ENCODE measurements around the gene MYZAP. TPM values are rescaled to one million over a fixed set of nuclear protein-coding genes. Genes with fewer than 3 reads are reported as not detected.
A peak's percentile ranks its signal among the peaks of the same experiment; 100 is the strongest.

The MYZAP gene
- polyA plus RNA-seq, 10 donors = 1.9 to 4.7 (median 3.5) TPM

DNA sequence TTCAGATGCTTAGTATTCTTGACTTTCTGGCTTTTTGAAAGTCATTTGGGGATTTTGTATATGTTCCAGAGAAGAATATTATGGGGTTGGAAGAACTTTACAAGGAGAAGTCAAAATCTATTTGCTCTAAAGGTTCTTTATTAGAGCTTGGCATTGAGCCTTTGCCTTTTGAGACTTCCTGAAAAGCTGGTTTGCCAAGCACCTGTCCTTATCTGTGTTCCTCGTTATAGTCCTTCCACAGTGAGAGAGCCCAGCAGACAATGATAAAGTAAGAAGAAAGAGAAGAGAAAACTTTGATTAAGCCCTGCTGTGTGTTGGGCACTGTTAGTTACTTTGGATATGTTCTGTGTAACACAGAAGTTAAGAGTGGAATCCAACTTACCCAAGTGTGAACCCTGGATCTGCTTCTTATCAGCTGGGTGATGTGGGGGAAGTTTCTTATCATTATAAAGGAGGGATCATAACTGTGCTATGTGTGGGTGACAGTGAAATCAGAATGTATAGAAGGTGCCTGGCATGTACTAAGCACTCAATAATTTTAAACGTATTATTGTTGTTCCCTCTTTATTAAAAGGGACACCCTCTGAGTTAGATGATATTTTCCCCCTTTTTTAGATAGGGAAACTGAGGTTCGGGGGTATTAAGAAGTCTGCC lies 70.5 kb downstream of the MYZAP start:
- no peak for DNase-seq

DNA sequence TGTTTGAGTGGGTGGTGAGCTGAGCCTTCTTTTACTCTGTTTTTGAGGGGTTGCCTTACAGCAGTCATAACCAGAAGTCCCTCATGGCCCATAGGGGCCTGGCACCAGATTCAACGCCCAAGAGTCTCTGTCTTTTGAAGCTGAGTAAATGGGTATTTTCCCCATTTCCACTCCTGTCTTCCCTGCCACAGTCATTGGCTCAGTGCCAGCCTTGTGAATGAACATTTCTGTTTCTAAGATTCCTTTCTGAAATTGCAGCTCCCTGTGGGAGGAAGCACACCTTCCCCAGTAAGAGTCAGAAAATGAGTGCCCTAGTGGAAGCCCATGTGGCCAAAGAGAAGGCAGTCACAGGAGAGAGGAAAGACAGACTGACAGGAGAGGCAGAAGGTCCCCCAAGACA lies 71.1 kb downstream of the MYZAP start:
- DNase-seq = no peak

DNA sequence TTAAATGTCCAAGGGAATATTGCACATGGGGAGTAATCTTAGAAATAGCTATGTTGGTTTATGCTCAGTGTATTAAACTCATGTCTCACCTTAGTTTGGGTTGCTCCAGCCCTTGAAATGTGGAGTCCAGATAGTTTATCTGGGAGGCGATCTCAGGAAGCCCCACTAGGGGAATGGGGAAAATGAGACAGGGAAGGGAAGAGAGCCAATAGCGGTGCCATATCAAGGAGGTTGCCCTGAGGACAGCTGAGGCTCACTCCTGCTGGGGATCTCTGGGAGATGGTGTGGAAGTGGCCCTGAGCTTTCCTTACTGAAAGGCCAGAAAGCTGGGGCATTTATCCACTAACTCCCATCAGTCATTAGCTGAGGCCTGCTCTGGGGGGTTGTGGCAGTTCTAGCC lies 71.6 kb downstream of the MYZAP start:
- no peak for DNase-seq

DNA sequence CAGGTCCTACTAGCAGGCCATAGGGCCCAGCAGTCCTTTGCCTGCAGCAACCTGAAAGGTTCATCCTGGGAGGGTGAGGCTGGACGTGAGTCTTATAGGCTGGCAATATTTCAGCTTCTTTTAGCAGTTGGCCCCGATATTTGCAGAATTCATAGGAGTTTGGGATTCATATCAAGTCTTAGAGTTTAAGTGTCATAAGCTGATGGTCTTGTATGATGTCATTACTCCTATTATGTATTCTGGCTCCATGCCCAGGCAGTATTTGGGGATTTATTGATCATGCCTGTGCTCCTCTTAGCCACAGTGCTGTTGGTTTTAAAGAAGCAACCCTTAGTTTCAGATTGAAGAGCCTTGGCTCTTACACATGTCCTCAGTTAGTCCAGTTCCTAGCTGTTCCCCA lies 73.5 kb downstream of the MYZAP start:
- DNase-seq = no peak

DNA sequence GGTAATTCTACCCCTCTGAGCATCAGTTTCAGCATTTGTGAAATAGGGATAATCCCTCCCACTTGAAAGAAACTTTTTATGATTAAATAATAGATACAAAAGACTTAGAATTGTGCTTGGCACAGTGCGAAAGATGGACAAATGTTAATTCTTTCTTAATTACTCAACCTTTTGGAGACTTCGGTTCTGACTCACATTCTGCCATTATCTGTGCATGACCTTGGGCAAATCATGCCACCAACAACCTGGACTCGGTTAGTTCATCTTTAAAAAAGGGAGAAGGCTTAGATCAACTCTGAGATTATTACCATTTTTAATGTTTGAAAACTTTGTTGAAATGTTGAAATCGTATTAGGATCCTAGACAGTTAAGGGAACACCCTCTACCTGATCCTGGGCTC lies 74.2 kb downstream of the MYZAP start:
- DNase-seq = no peak

DNA sequence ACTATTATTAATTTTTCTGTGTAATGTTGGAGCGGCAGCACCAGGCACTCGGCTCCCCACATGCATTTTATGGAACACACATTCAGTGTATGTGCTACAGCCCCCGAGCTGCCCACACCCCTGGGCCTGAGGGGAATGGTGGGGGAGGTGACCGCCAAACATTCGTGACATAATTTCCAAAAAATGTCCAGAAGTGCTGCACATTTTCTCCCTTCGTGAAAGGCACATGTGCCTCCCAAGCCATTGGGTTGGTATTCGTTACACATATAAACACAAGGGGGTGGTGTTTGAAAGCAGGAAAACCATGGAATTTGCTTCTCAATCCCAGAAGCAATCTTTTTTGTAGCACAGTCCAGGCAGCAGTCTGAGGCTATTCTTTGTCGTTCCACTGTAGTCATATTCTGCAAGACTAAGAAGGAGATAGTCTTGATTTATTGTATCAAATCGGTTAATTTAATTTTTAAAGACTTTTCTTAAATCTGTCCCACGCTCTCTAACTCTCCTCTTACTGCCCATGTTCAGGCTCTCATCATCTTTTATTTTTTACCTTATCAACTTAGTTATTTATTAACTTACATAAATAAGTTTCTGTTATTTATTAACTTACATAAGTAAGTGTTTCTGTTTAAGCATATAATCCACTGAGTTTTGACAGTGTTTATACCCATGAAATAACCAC lies 75.6 kb downstream of the MYZAP start:
- DNase-seq = peak; percentile 51 to 75 (median 59)

DNA sequence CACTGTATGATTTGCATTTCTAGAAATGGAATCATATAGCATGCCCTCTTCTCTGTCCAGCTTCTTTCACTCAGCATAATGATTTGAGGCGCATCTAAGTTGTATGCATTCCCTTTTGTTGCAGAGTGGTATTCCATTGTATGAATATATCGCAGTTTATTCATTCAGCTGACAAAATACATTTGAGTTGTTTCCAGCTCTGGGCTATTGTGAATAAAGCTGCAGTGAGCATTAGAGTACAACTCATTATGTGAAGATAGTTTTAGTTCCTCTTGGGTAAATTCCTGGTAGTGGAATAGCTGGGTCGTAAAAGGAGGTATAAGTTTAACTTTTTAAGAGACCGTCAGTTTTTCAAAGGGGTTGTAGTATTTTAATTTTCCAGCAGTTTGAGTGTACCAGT lies 76.3 kb downstream of the MYZAP start:
- DNase-seq = no peak

DNA sequence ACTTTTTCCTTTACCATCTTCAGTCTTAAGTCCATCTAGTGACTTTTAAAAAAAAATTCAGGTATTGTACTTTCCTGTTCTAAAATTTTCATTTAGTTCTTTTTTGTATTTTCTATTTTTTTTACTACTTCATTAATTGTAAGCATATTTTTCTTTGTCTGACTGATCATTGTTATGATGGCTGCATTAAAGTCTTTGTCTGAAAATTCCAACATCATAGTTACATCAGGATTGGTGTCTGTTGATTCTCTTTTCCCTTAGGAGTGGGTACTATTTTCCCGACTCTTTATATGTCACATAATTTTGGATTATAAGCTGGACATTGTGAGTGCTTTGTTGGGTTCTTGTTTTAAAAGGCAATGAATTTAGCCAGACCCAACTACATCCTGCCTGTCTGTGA lies 79.9 kb downstream of the MYZAP start:
- no peak for DNase-seq

DNA sequence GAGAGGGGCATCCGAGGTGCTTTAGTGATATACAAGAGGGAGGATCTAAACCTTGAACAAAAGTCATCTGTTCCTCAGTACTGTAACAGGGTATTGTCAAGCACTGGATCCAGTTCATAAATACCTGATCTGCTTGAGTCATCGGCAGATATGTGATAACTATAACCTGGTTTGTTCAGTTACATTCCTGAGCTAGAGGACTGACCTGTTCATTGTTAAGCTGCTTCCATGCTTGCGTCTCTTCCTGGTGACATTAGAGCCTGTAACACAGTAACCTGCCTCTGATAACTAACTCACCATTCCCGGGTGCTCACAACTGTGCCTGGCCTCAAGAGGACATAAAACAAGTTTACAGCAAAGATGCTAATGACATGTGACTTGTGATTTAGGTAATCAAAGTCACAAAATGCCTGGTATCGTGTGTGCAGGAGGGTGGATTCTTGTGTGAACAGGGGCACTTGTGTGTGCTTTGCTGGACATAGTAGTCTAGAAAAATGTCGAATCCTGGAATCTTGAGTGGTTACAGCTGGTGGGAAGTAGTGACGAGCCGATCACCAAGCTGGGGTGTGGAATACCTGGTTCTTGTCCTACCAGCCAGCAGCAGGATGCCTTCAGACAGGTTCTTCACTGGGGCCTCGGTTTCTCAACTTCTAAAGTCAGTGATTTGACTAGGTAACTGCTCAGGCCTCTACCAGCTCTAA lies 83.9 kb downstream of the MYZAP start:
- no peak for DNase-seq

DNA sequence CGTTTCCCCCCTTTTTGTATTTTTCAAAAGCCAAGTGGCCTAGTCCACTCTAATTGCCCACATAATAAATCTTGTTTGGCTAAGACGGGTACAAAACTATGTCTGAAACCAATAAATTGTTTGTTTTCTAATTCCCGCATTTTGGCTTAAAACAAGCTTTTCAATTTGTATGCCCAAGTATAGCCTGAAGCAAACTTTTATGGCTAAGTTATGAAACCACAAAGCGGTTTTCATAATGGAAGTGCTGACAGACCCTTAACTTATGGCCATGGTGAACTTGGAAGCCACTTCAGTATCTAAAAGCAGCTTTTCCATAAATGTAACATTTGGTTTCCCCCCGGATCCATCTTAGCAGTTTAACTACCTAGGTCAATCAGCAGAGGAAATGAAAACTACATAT lies 84.9 kb downstream of the MYZAP start:
- no peak for DNase-seq

DNA sequence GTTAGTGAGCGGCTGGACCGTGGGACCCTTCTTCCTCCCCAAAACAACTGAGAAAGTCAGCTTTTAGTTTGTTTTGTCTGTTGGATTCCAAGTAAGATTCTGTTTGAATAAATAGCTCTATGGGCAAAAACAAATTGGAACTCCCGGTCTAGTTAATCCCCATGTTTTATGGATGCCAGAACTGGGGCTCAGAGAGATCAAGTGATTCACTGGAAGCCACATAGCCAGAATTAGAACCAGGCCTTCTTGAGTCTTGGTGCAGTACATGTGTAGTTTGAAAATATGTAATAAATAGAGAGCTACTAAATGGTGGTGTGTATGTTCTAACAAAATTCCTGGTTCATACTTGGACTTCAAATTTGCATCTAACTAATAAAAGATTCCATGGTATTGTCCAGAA lies 85.5 kb downstream of the MYZAP start:
- no peak for DNase-seq

DNA sequence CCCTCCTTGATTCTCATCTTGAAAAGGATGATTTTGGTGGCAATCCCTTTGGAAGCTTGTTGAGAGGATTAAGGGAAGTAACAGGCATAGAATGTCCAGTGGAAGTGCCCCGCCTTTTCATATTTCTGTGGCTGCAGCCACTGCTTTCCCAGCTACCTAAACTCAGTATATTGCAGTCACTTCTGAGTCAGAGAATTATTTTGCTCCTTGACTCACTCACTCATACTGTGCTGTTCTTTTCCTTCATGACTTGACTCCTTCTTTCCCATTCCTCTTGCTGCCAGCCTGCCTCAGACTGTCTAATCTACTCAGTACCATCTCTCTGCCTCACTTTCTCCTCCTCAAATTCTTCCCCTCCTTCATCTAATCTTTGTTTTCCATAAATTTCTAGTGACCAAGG lies 88.3 kb downstream of the MYZAP start:
- DNase-seq = peak in 1 of 3 donors; percentile 12

DNA sequence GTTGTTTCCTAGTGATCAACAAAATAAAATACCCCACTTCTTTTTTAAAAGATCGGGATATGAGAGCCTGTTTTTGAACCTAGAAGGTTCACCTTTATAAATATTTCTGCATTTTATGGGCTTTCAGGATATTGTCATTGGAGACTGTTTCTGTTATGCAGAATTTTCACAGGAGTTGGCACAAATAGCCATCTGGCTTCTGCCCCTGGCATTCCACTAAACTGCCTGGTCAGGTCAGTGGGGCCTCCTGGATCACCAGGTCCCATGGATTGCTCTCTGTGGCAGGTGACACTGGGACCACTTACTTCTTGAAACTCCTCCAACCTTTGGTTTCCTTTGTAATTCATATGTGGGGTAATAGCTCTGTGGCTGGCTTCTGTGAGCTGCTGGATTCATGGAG lies 89.3 kb downstream of the MYZAP start:
- no peak for DNase-seq

DNA sequence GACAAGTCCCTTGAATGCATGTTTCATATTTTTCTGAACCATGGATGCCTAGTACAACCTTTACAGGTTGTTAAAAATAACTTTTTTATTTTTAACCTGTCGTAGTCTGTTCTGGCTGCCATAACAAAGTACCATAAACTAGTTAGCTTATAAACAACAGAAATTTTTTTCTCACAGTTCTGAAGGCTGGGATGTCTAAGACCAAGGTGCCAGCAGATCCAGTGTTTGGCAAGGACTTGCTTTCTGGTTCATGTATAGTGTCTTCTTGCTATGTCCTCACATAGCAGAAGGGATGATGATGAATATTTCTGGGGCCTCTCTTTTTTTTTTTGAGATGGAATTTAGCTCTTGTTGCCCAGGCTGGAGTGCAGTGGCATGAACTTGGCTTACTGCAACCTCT lies 91.8 kb downstream of the MYZAP start:
- DNase-seq = no peak

DNA sequence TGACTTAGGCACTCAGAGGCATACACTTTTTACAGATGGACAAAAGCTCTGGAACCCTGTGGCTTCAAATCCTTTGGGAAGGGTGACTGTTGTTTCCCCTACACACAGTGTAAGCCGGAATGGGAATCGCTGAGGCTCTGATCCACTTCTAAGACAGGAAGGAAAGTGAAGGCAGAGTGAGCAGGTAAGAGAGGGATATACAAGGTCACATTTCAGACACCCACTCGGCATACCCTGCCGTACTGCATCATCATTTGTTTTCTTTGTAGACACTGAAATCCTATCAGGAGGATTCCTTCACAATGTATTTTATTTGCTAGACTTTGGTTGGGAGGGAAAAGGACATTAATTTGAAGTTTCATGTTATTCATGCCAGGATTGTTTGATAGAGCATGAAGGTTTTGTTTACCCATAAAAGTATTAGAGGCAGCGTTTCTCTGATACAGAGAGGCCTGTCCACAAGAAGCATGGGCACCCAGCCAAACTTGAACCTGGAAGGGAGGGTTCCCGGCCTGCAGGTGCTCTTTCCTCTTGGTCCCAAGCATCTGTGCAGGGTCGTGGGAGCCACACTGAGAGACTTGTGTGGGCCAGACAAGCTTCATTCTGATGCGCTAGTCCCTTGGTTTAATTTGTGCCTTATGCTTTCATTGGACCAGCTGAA lies 92.9 kb downstream of the MYZAP start:
- DNase-seq = no peak

DNA sequence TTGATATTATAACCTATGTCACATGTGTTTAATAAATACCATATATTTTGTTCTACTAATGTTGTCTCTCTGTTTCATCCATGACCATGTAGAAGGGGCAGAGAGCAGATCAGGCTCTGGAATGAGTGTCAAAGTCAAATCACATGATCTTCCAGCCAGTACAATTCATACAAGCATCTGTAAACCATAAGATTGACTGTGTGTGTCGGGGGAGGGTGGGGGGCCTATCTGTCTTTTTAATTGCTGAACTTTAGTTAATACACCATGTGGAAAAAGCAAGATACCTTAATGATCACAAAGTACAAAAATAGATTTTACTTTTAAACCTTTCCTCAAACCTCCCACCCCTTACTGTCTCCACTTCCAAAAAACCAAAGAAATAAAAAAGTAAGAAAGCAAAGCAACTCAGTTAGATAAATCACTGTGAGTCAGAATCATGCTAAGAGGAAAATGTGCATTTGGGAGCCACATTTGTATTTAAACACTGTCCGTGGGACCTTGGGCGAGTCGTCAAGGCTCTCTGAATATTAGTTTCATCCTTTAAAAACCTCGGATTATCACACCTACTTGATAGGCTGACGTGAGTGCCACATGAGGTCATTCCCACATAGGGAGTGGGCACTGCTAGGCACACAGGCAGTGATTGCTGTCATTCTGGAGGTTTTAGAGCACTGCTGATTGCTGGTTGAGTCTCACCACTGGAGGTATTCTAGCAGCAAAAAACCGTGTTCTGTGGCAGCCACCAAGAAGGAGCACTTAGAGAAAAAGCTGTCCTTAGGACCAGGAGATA lies 93.8 kb downstream of the MYZAP start:
- DNase-seq = no peak

DNA sequence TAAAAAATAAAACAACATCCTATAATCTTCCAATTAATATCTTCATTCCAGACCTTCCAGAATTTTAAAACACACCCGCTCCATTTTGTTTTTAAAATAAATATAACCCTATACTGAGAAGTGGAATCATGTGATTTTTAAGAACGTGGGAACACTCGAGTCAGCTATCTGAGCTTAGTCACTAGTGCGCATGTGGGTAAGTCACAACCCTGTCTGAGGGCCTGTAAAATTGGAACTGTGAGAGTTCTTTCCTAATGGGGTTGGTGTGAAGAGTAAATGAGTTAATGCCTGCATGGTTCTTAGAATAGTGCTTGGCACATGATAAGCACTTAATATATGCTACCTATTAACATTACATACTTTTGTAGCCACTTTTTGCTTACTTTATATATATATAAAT lies 95.0 kb downstream of the MYZAP start:
- DNase-seq = no peak

DNA sequence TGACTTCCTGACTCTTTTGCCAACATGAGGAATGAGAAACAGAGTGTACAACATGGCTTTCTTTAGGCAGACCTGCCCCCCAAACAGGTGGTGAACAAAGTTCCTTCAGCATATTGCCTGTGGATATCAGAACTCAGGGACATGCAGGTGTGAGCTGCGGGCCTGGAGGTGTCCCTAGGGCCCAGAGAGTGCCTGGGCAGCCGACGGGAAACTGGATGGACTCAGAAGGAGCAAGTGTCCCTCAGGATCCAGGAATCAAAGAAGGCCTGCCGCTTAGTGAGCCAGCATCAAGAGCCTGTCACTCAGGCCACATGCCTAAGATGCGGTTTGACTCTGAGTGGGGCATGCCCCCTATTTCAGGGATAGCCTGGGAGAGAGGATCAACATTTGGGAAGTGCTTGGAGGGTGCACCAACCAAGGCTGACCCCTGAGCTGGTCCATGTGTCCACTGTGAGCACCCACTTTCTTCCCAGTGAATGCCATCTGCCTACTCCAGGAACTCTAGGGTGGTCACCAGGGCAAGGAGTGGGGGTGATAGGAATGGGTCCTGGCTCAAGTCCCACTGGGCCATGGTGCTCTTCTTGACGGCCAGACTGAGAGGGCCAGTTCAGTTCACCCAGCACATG lies 98.8 kb downstream of the MYZAP start:
- DNase-seq = no peak

DNA sequence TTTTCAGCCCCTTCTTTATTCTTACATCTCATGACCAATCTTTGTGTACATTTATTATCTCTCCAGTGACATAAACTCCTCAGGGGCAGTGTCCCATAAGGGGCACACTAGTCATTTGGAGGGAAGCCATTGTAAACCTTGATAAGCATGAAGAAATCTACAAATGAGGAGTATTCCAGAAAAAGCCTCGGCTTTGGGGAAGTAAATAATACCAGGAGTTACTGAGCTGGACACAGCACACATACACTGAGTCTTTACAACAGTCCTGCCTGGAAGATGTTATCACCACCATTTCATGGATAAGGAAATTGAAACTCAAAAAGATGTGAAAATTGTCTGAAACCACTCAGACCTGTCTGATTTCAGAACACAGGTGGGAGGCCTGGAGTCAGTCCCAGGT lies 99.4 kb downstream of the MYZAP start:
- DNase-seq = no peak

DNA sequence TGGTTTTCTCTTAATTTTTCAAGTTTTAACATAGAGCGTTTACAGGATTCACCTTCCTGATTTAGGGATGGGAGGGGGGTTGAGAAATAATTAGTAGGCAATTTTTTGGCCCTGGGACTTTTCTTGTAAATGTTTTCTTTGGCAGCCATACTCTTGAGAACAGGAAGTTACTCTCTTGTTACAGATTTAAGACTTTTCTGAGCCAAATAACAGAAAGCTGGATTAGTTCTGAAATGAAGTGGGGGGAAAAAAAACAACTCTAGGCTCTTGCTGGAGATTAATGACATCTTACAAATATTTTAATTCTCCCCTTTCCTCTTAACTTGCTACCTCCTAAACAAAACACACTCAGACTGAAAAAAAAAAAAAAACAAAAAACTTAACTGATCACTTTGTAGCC lies 101.0 kb downstream of the MYZAP start:
- DNase-seq = peak in 1 of 3 donors; percentile 34

DNA sequence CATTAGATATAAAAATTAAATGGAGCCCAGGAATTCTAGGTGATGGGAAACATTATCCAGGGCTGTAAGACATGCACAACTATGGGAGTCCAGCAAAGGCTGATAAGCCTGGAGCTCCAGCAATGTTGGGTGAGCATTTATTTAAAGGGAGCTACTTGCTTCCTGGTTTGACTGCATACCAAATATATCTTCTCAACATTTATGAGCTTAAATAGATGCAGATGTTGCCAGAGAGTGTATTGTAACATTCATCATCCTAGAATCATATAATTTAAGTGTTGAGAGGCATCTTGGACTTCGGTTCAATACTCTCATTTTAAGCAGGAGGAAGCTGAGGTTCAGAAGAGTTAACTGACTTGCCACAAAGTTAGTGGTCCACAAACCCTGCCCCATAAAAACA lies 102.6 kb downstream of the MYZAP start:
- peak in 2 of 3 donors; percentile 19 to 55 for DNase-seq

All from muscle of back (tissue), 11 donors.